GM12878 (cell line): Measurements from ENCODE around the gene PLAC9. TPM values are rescaled to one million over a fixed set of nuclear protein-coding genes. Genes with fewer than 3 reads are reported as not detected.

Experiments
- ATAC-seq: fragments of 200-7000 bp; cut with Tn5 transposase; 3 replicates; pipeline ENCODE4 v1.9.1; 2020; ENCODE audit warnings: mild to moderate bottlenecking, moderate library complexity
- BruUV-seq: library from RNA; stranded (reverse); fragments of 400-500 nt; replicated peaks from 2 replicates; lab custom pipeline; 2021; lab: Mats Ljungman, UMichigan
- CTCF ChIA-PET: fragments of 300-600 bp; sonication (Branson Sonifier 250); formaldehyde crosslinking; extraction: SDS; loops from one replicate; lab custom pipeline; 2021; ENCODE audit warnings: inconsistent platforms; lab: Yijun Ruan, JAX
- POLR2A ChIA-PET: fragments of 350-600 bp; formaldehyde crosslinking; extraction: SDS; loops from one replicate; lab custom pipeline; 2021; ENCODE audit warnings: inconsistent platforms; lab: Charles Lee
- RAD21 ChIA-PET: fragments of 300-600 bp; sonication (Branson Sonifier 250); formaldehyde crosslinking; loops from one replicate; lab custom pipeline; 2023; ENCODE audit warnings: antibody characterized with exemption; ENCODE audit not compliant: unreplicated experiment; lab: Charles Lee
- SMC1A ChIA-PET: fragments of 300-600 bp; sonication (Branson Sonifier 250); formaldehyde crosslinking; loops from one replicate; lab custom pipeline; 2023; ENCODE audit not compliant: unreplicated experiment, uncharacterized antibody; lab: Charles Lee
- DNase-seq: peaks from one replicate; pipeline ENCODE4 v3.0.0-alpha.2; 2011; ENCODE audit warnings: low read depth, low spot score
- FAIRE-seq: peaks from 3 replicates; lab custom pipeline; 2011; peaks lifted over from hg19 to GRCh38; lab: Jason Lieb, UNC
- H2AFZ ChIP-seq: 2 replicates; pipeline ENCODE4 v1.6.0; 2011; ENCODE audit warnings: low read depth, low read length, control low read depth; ENCODE audit not compliant: control insufficient read depth
- H3K27ac ChIP-seq: 2 replicates; pipeline ENCODE4 v1.5.1; 2011; ENCODE audit warnings: control low read depth; ENCODE audit not compliant: control insufficient read depth, insufficient read depth
- H3K27me3 ChIP-seq, 2 experiments: replicated peaks in 1 of 2; 2 replicates each; pipeline versions ENCODE4 v1.6.0 to v1.6.1; 2011; ENCODE audit warnings: low read length in 1 of 2; ENCODE audit not compliant: control insufficient read depth in 2 of 2, insufficient read depth in 2 of 2
- H3K36me3 ChIP-seq, 2 experiments: 2 replicates each; pipeline ENCODE4 v1.5.1; 2011; ENCODE audit warnings: low read length in 1 of 2; ENCODE audit not compliant: control insufficient read depth in 2 of 2, insufficient read depth in 2 of 2
- H3K4me1 ChIP-seq: 2 replicates; pipeline ENCODE4 v1.6.1; 2011; ENCODE audit warnings: mild to moderate bottlenecking, low read length, moderate library complexity, mixed read lengths; ENCODE audit not compliant: control insufficient read depth, insufficient read depth
- H3K4me2 ChIP-seq: 2 replicates; pipeline ENCODE4 v1.6.0; 2011; ENCODE audit warnings: control low read depth; ENCODE audit not compliant: control insufficient read depth, insufficient read depth
- H3K4me3 ChIP-seq: fragments of 200-600 bp; sonication (generic); 2 replicates; pipeline ENCODE4 v1.5.1; 2016
- H3K79me2 ChIP-seq: 2 replicates; pipeline ENCODE4 v1.6.0; 2011; ENCODE audit warnings: low read length; ENCODE audit not compliant: control insufficient read depth, insufficient read depth
- H3K9ac ChIP-seq: 2 replicates; pipeline ENCODE4 v1.8.0; 2011; ENCODE audit warnings: low read length, control low read depth, mixed read lengths; ENCODE audit not compliant: control insufficient read depth, insufficient read depth
- H3K9me3 ChIP-seq: replicated peaks from 3 replicates; pipeline ENCODE4 v1.5.1; 2011; ENCODE audit warnings: mild to moderate bottlenecking, low read length; ENCODE audit not compliant: control insufficient read depth, insufficient read depth
- H4K20me1 ChIP-seq: 2 replicates; pipeline ENCODE4 v1.6.0; 2011; ENCODE audit not compliant: control insufficient read depth, insufficient read depth
- ASH2L ChIP-seq: fragments of 300-600, 200-600 bp; sonication (generic); IDR thresholded peaks from 2 replicates; pipeline ENCODE4 v1.6.1; 2017; ENCODE audit warnings: low read depth, mild to moderate bottlenecking, borderline replicate concordance
- BCL3 ChIP-seq: IDR thresholded peaks from 2 replicates; pipeline ENCODE4 v1.6.1; 2011; ENCODE audit warnings: borderline replicate concordance, low read depth, mild to moderate bottlenecking, moderate library complexity, low read length; ENCODE audit not compliant: insufficient read depth, poor library complexity, severe bottlenecking
- DPF2 ChIP-seq: fragments of 450-650 bp; IDR thresholded peaks from 2 replicates; pipeline ENCODE4 v1.6.1; 2017; ENCODE audit warnings: mild to moderate bottlenecking
- HSF1 ChIP-seq: fragments of 150-350 bp; IDR thresholded peaks from 2 replicates; pipeline ENCODE4 v1.6.1; 2014; ENCODE audit warnings: mild to moderate bottlenecking, low read depth, low read length
- MXI1 ChIP-seq: fragments of 150-350 bp; IDR thresholded peaks from 2 replicates; pipeline ENCODE4 v1.6.1; 2011; ENCODE audit warnings: low read depth, mild to moderate bottlenecking, inconsistent platforms, low read length, improper control_type of control experiment
- RCOR1 ChIP-seq: conservative IDR thresholded peaks from 2 replicates; pipeline ENCODE4 v1.6.1; 2012; ENCODE audit warnings: low read depth, low read length, improper control_type of control experiment
- USF2 ChIP-seq: IDR thresholded peaks from 2 replicates; pipeline ENCODE4 v1.6.1; 2011; ENCODE audit warnings: low read depth, low read length, improper control_type of control experiment, borderline replicate concordance
- ZBTB4 ChIP-seq: fragments of 450-650 bp; formaldehyde crosslinking; IDR thresholded peaks from 2 replicates; pipeline ENCODE4 v1.4.0; 2022; ENCODE audit warnings: mild to moderate bottlenecking, moderate library complexity
- ZZZ3 ChIP-seq: IDR thresholded peaks from 2 replicates; pipeline ENCODE4 v1.6.1; 2011; ENCODE audit warnings: low read depth; ENCODE audit not compliant: control insufficient read depth, insufficient read length
- WGBS: methylation state at CpG from one replicate; pipeline ENCODE4 v1.1.6; 2016; ENCODE audit warnings: low lambda C conversion rate; ENCODE audit not compliant: insufficient replicate concordance, insufficient coverage; ENCODE audit errors: missing lambda C conversion rate; 5-methylcytosine and 5-hydroxymethylcytosine counted together
- in situ Hi-C: fragments of 300-500 bp; cut with MboI; formaldehyde crosslinking; loops from 9 replicates; pipeline ENCODE4 v1.14.3; 2018; ENCODE audit warnings: mixed read lengths
- intact Hi-C: fragments of 100-400 bp; cut with micrococcal nuclease; formaldehyde crosslinking; loops from one replicate; pipeline ENCODE4 v1.14.2; 2022; ENCODE audit not compliant: unreplicated experiment
- polyA plus RNA-seq, 11 experiments: library from polyadenylated mRNA; depleted of rRNA in 4 of 11; unstranded in 6 of 11; stranded (reverse) in 5 of 11; fragments of >200 nt; fragmentation: Nextera tagmentation in 4 of 11; fragmentation: Illumina TruSeq in 1 of 11; extraction: Ambion mirVana in 4 of 11; extraction: Trizol in 1 of 11; gene quantifications; 1 replicate in 1 of 11; 2 replicates in 10 of 11; pipeline versions ENCODE4 v1.2.1 to v1.2.3, GENCODE V29; 2011 to 2016; ENCODE audit warnings: inconsistent platforms in 2 of 11, missing spikeins in 2 of 11, low read depth in 1 of 11
- total RNA-seq, 4 experiments: library from RNA; depleted of rRNA in 3 of 4; stranded (reverse); fragments of >200 nt in 3 of 4; fragmentation: Illumina TruSeq in 1 of 4; extraction: Trizol in 1 of 4; gene quantifications; 2 replicates each; pipeline versions ENCODE4 v1.2.1 to v1.2.3, GENCODE V29; 2013 to 2021
- TF ChIP-seq, protein P1 (sequence below): fragments of 450-650 bp; IDR thresholded peaks from 2 replicates; pipeline ENCODE4 v1.6.1; 2017; ENCODE audit warnings: low read depth, mild to moderate bottlenecking, moderate library complexity

The PLAC9 gene
- total and polyA plus RNA-seq, 10 of the 15 experiments (the other 5 are each of a cell fraction or from before 2014, with no cell fraction given) = not detected

GRCh38 chr10:80137031-80137862 is 4.7 kb downstream of the PLAC9 start (continued):
- no peak for TF ChIP-seq ZBTB4 (CRISPR knock-in tag)
- TF ChIP-seq, protein P1, sequence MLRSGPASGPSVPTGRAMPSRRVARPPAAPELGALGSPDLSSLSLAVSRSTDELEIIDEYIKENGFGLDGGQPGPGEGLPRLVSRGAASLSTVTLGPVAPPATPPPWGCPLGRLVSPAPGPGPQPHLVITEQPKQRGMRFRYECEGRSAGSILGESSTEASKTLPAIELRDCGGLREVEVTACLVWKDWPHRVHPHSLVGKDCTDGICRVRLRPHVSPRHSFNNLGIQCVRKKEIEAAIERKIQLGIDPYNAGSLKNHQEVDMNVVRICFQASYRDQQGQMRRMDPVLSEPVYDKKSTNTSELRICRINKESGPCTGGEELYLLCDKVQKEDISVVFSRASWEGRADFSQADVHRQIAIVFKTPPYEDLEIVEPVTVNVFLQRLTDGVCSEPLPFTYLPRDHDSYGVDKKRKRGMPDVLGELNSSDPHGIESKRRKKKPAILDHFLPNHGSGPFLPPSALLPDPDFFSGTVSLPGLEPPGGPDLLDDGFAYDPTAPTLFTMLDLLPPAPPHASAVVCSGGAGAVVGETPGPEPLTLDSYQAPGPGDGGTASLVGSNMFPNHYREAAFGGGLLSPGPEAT = no peak
- TF ChIP-seq DPF2 = no peak
- no peak for TF ChIP-seq RCOR1
- TF ChIP-seq ZZZ3 = no peak

- H3K4me3 ChIP-seq = no peak overlapping the region
- no peaks in the 10 kb centered on the region for H3K79me2 ChIP-seq
- H2AFZ ChIP-seq = no peak overlapping the region
- CTCF ChIA-PET = interaction anchor here (0.6 to 1.1 kb wide), 3 partner anchors 12 to 85 kb away, joined by 3 read pairs; no protein-coding TSS in a partner anchor
- BruUV-seq = no TSS peak
- SMC1A ChIA-PET = interaction anchor here (0.6 kb wide), 1 partner anchor 115 kb away, joined by 3 read pairs; no protein-coding TSS in a partner anchor
- FAIRE-seq (no peak), ATAC-seq (no peak), DNase-seq (no peak)
- H3K4me1 ChIP-seq = no peaks in the 10 kb centered on the region
- H3K36me3 ChIP-seq = no peaks in the 10 kb centered on the region
- in situ Hi-C loops (no loop called here), intact Hi-C loops (no loop called here)
- no peaks in the 10 kb centered on the region for H3K9me3 ChIP-seq
- RAD21 ChIA-PET = interaction anchor here (0.9 kb wide), 1 partner anchor 89 kb away, joined by 3 read pairs; no protein-coding TSS in a partner anchor
- no peak overlapping the region for H3K27ac ChIP-seq
- no peaks in the 10 kb centered on the region for H4K20me1 ChIP-seq
- H3K9ac ChIP-seq = no peak overlapping the region
- POLR2A ChIA-PET = no interaction called here
- 1% methylated on average over 4 of the region's 4 CpGs for WGBS
- no peak overlapping the region for H3K4me2 ChIP-seq
- H3K27me3 ChIP-seq = peaks cover 0 to 3% of the 10 kb centered on the region in 2 experiments; a peak in 3 of 4 replicates
- TF ChIP-seq MXI1 (no peak), ASH2L (no peak), BCL3 (no peak), USF2 (no peak), HSF1 (no peak)
These were observed 5.4 kb downstream of the PLAC9 start for GRCh38 chr10:80137920-80138319.
